Smooth muscle cell (in vitro differentiated cells): ENCODE data around the gene MARCHF10. TPM values are rescaled to one million over a fixed set of nuclear protein-coding genes. Genes with fewer than 3 reads are reported as not detected.
A peak's percentile ranks its signal among the peaks of the same experiment; 100 is the strongest.

Experiments used
- DNase-seq: peaks from one replicate; lab custom pipeline; 2025; ENCODE audit not compliant: unreplicated experiment; lab: John Stamatoyannopoulos, UW
- H2AFZ ChIP-seq: fragments of 200-600 bp; sonication (generic); 2 replicates; pipeline ENCODE4 v1.6.0; 2016; ENCODE audit warnings: antibody characterized with exemption, low read depth, mild to moderate bottlenecking
- H3F3A ChIP-seq: fragments of 200-600 bp; sonication (generic); 2 replicates; pipeline ENCODE4 v1.6.0; 2017; ENCODE audit warnings: antibody characterized with exemption, low read depth
- H3K27ac ChIP-seq: fragments of 200-600 bp; sonication (generic); 2 replicates; pipeline ENCODE4 v1.5.1; 2016; ENCODE audit warnings: low read depth, mild to moderate bottlenecking
- H3K27me3 ChIP-seq: fragments of 200-600 bp; sonication (generic); 2 replicates; pipeline ENCODE4 v1.6.1; 2016; ENCODE audit warnings: low read depth, mild to moderate bottlenecking
- H3K36me3 ChIP-seq: fragments of 200-600 bp; sonication (generic); 2 replicates; pipeline ENCODE4 v1.5.1; 2016; ENCODE audit warnings: low read depth
- H3K4me1 ChIP-seq: fragments of 200-600 bp; sonication (generic); 2 replicates; pipeline ENCODE4 v1.5.1; 2016; ENCODE audit warnings: low read depth
- H3K4me2 ChIP-seq: fragments of 200-600 bp; sonication (generic); 2 replicates; pipeline ENCODE4 v1.6.0; 2016; ENCODE audit warnings: mild to moderate bottlenecking
- H3K4me3 ChIP-seq: fragments of 200-600 bp; sonication (generic); 2 replicates; pipeline ENCODE4 v1.5.1; 2016; ENCODE audit warnings: mild to moderate bottlenecking
- H3K79me2 ChIP-seq: fragments of 200-600 bp; sonication (generic); 2 replicates; pipeline ENCODE4 v1.6.0; 2016; ENCODE audit warnings: low read depth, mild to moderate bottlenecking
- H3K9ac ChIP-seq: fragments of 200-600 bp; sonication (generic); 2 replicates; pipeline ENCODE4 v1.6.0; 2016; ENCODE audit warnings: low read depth
- H3K9me3 ChIP-seq: fragments of 200-600 bp; sonication (generic); replicated peaks from 2 replicates; pipeline ENCODE4 v1.5.1; 2016; ENCODE audit warnings: low read depth
- H4K20me1 ChIP-seq: fragments of 200-600 bp; sonication (generic); 2 replicates; pipeline ENCODE4 v1.6.0; 2016; ENCODE audit warnings: low read depth
- CTCF ChIP-seq: fragments of 200-600 bp; sonication (generic); IDR thresholded peaks from 2 replicates; pipeline ENCODE4 v1.5.1; 2017; ENCODE audit warnings: borderline replicate concordance, mild to moderate bottlenecking, antibody characterized with exemption; ENCODE audit not compliant: insufficient read depth, poor library complexity, severe bottlenecking
- WGBS: methylation state at CpG from one replicate; pipeline ENCODE4 v1.1.7; 2016; ENCODE audit warnings: low lambda C conversion rate; 5-methylcytosine and 5-hydroxymethylcytosine counted together
- polyA plus RNA-seq: library from polyadenylated mRNA; unstranded; fragments of >200 nt; fragmentation: Nextera tagmentation; extraction: Ambion mirVana; gene quantifications from 2 replicates; pipeline ENCODE4 v1.2.1, GENCODE V29; 2016
- total RNA-seq: library from RNA; depleted of rRNA; stranded (reverse); fragments of >200 nt; gene quantifications from 2 replicates; pipeline ENCODE4 v1.2.3, GENCODE V29; 2014

MARCHF10 gene
- total and polyA plus RNA-seq, 2 experiments from 2014 or later: not detected

GRCh38 chr17:62703776-62704380 lies 104.2 kb downstream of the MARCHF10 start:
- peaks cover 16% of the 10 kb centered on the region for H3K4me1 ChIP-seq
- peak overlapping the region; percentile 84 for H3K9ac ChIP-seq
- no peaks in the 10 kb centered on the region for H3F3A ChIP-seq
- no peaks in the 10 kb centered on the region for H4K20me1 ChIP-seq
- peak overlapping the region; percentile 97 for H3K4me2 ChIP-seq
- TF ChIP-seq CTCF: peak; percentile 95
- no peaks in the 10 kb centered on the region for H3K27me3 ChIP-seq
- under 1% methylated on average over 19 of the region's 80 CpGs for WGBS
- peak; percentile 29 for DNase-seq
- H3K27ac ChIP-seq: peak overlapping the region; percentile 36
- H2AFZ ChIP-seq: peak overlapping the region; percentile 90
- no peaks in the 10 kb centered on the region for H3K79me2 ChIP-seq
- H3K36me3 ChIP-seq: no peaks in the 10 kb centered on the region
- peak overlapping the region; percentile 87 for H3K4me3 ChIP-seq
- H3K9me3 ChIP-seq: no peaks in the 10 kb centered on the region

GRCh38 chr17:62703261-62703775 lies 104.8 kb downstream of the MARCHF10 start:
- Histone ChIP-seq H4K20me1 (no peaks in the 10 kb centered on the region), H3K27me3 (no peaks in the 10 kb centered on the region), H3K79me2 (no peaks in the 10 kb centered on the region), H3F3A (no peaks in the 10 kb centered on the region), H3K9ac (peak overlapping the region; percentile 84), H3K4me1 (peaks cover 16% of the 10 kb centered on the region), H3K9me3 (no peaks in the 10 kb centered on the region), H3K27ac (no peak overlapping the region), H3K36me3 (no peaks in the 10 kb centered on the region), H3K4me2 (peak overlapping the region; percentile 97), H3K4me3 (peak overlapping the region; percentile 87), H2AFZ (peak overlapping the region; percentile 25)
- DNase-seq: no peak
- WGBS: 44% methylated on average over 16 of the region's 16 CpGs
- TF ChIP-seq CTCF: no peak

- Histone ChIP-seq H3K9ac (no peak overlapping the region), H3K27ac (no peak overlapping the region), H3K4me2 (no peak overlapping the region)
These were observed 105.3 kb downstream of the MARCHF10 start for GRCh38 chr17:62702746-62703260.

More at GRCh38 chr17:62702746-62703260, 105.3 kb downstream of the MARCHF10 start:
- H3K4me1 ChIP-seq: peaks cover 16% of the 10 kb centered on the region
- H3K36me3 ChIP-seq: no peaks in the 10 kb centered on the region
- 85% methylated on average over 6 of the region's 6 CpGs for WGBS
- H3F3A ChIP-seq: no peaks in the 10 kb centered on the region
- TF ChIP-seq CTCF: no peak
- no peak overlapping the region for H3K4me3 ChIP-seq
- H3K27me3 ChIP-seq: no peaks in the 10 kb centered on the region
- no peak for DNase-seq
- H3K9me3 ChIP-seq: no peaks in the 10 kb centered on the region
- no peak overlapping the region for H2AFZ ChIP-seq
- no peaks in the 10 kb centered on the region for H4K20me1 ChIP-seq
- H3K79me2 ChIP-seq: no peaks in the 10 kb centered on the region
